Astrocyte (in vitro differentiated cells and primary cell): Measurements from ENCODE around the gene PSME3IP1. TPM values are rescaled to one million over a fixed set of nuclear protein-coding genes. Genes with fewer than 3 reads are reported as not detected.

Experiments
- DNase-seq: peaks from one replicate; pipeline ENCODE4 v3.0.0-alpha.2; 2010; ENCODE audit warnings: low read depth
- FAIRE-seq: peaks from 2 replicates; lab custom pipeline; 2011; peaks lifted over from hg19 to GRCh38; lab: Jason Lieb, UNC
- H2AFZ ChIP-seq: 2 replicates; pipeline ENCODE4 v1.6.0; 2012; ENCODE audit warnings: low read depth, low read length, inconsistent platforms
- H3K27ac ChIP-seq: 2 replicates; pipeline ENCODE4 v1.5.1; 2011; ENCODE audit warnings: low read depth, low read length, inconsistent platforms
- H3K27me3 ChIP-seq: 2 replicates; pipeline ENCODE4 v1.6.0; 2011; ENCODE audit warnings: low read length, inconsistent platforms; ENCODE audit not compliant: insufficient read depth
- H3K36me3 ChIP-seq: 2 replicates; pipeline ENCODE4 v1.5.1; 2011; ENCODE audit warnings: low read length, inconsistent platforms; ENCODE audit not compliant: insufficient read depth
- H3K4me1 ChIP-seq: 2 replicates; pipeline ENCODE4 v1.5.1; 2011; ENCODE audit warnings: low read length, inconsistent platforms; ENCODE audit not compliant: insufficient read depth
- H3K4me2 ChIP-seq: 2 replicates; pipeline ENCODE4 v1.6.0; 2012; ENCODE audit warnings: low read length, inconsistent platforms
- H3K4me3 ChIP-seq: 2 replicates; pipeline ENCODE4 v1.5.1; 2011; ENCODE audit warnings: low read depth, mild to moderate bottlenecking, low read length, inconsistent platforms; ENCODE audit not compliant: insufficient read depth
- H3K79me2 ChIP-seq: 2 replicates; pipeline ENCODE4 v1.6.0; 2012; ENCODE audit warnings: mild to moderate bottlenecking, low read length, inconsistent platforms; ENCODE audit not compliant: insufficient read depth
- H3K9ac ChIP-seq: 2 replicates; pipeline ENCODE4 v1.6.0; 2012; ENCODE audit warnings: mild to moderate bottlenecking, low read length, inconsistent platforms
- H3K9me3 ChIP-seq: 2 replicates; pipeline ENCODE4 v1.5.1; 2012; ENCODE audit warnings: low read depth, mild to moderate bottlenecking, low read length, inconsistent platforms; ENCODE audit not compliant: insufficient read depth
- H4K20me1 ChIP-seq: 2 replicates; pipeline ENCODE4 v1.6.0; 2012; ENCODE audit warnings: low read length, inconsistent platforms; ENCODE audit not compliant: insufficient read depth
- H3K27ac Mint-ChIP-seq: one replicate; pipeline ENCODE4 v1.8.0; 2021; ENCODE audit warnings: mild to moderate bottlenecking, mixed read lengths; ENCODE audit not compliant: unreplicated experiment
- H3K27me3 Mint-ChIP-seq: one replicate; pipeline ENCODE4 v1.8.0; 2021; ENCODE audit warnings: low read depth, mixed read lengths; ENCODE audit not compliant: unreplicated experiment
- H3K36me3 Mint-ChIP-seq: one replicate; pipeline ENCODE4 v1.8.0; 2021; ENCODE audit warnings: low read depth, mixed read lengths; ENCODE audit not compliant: unreplicated experiment
- H3K4me1 Mint-ChIP-seq: one replicate; pipeline ENCODE4 v1.8.0; 2021; ENCODE audit warnings: low read depth, mixed read lengths; ENCODE audit not compliant: unreplicated experiment
- H3K4me3 Mint-ChIP-seq: one replicate; pipeline ENCODE4 v1.8.0; 2021; ENCODE audit warnings: mild to moderate bottlenecking, moderate library complexity, mixed read lengths; ENCODE audit not compliant: unreplicated experiment
- H3K9me3 Mint-ChIP-seq: one replicate; pipeline ENCODE4 v1.8.0; 2021; ENCODE audit warnings: mild to moderate bottlenecking, mixed read lengths; ENCODE audit not compliant: unreplicated experiment
- CTCF ChIP-seq: IDR thresholded peaks from 2 replicates; pipeline ENCODE4 v1.5.1; 2011; ENCODE audit warnings: low read depth, mild to moderate bottlenecking, inconsistent platforms, low read length, moderate library complexity; ENCODE audit not compliant: insufficient read depth
- EZH2 ChIP-seq: IDR thresholded peaks from 2 replicates; pipeline ENCODE4 v1.6.1; 2012; ENCODE audit warnings: mild to moderate bottlenecking, low read length, inconsistent platforms; ENCODE audit not compliant: insufficient read depth
- total RNA-seq: library from RNA; stranded (reverse); gene quantifications from 2 replicates; pipeline ENCODE4 v1.2.1, GENCODE V29; 2021

The PSME3IP1 gene
- total RNA-seq, 1 donor from 2014 or later = 78.8 TPM

GRCh38 chr16:57118461-57119084, 67.3 kb downstream of the PSME3IP1 start:
- peaks cover 13% of the 10 kb centered on the region for H3K36me3 Mint-ChIP-seq
- Histone ChIP-seq H3K79me2 (no peaks in the 10 kb centered on the region), H3K4me2 (no peak overlapping the region), H3K27me3 (no peaks in the 10 kb centered on the region), H2AFZ (no peak overlapping the region), H3K9ac (no peak overlapping the region), H3K36me3 (no peaks in the 10 kb centered on the region), H3K4me3 (no peak overlapping the region), H3K4me1 (peaks cover 15% of the 10 kb centered on the region), H3K9me3 (no peaks in the 10 kb centered on the region), H3K27ac (no peak overlapping the region), H4K20me1 (peaks cover 9% of the 10 kb centered on the region)
- H3K4me3 Mint-ChIP-seq = no peak overlapping the region
- DNase-seq (no peak), FAIRE-seq (no peak)
- peaks cover 7% of the 10 kb centered on the region for H3K4me1 Mint-ChIP-seq
- H3K9me3 Mint-ChIP-seq = no peaks in the 10 kb centered on the region
- TF ChIP-seq EZH2 (no peak), CTCF (no peak)
- no peak overlapping the region for H3K27ac Mint-ChIP-seq
- H3K27me3 Mint-ChIP-seq = no peaks in the 10 kb centered on the region

- FAIRE-seq (no peak), DNase-seq (peak; percentile 39)
- Mint-ChIP-seq H3K27ac (peak overlapping the region; percentile 51), H3K36me3 (peaks cover 8% of the 10 kb centered on the region), H3K27me3 (no peaks in the 10 kb centered on the region), H3K4me1 (peaks cover 10% of the 10 kb centered on the region), H3K4me3 (no peak overlapping the region), H3K9me3 (no peaks in the 10 kb centered on the region)
- H4K20me1 ChIP-seq = peaks cover 9% of the 10 kb centered on the region
- no peaks in the 10 kb centered on the region for H3K9me3 ChIP-seq
- no peak overlapping the region for H3K4me3 ChIP-seq
- no peaks in the 10 kb centered on the region for H3K27me3 ChIP-seq
- no peaks in the 10 kb centered on the region for H3K79me2 ChIP-seq
- peaks cover 22% of the 10 kb centered on the region for H3K4me1 ChIP-seq
- peak overlapping the region; percentile 29 for H2AFZ ChIP-seq
- H3K27ac ChIP-seq = peak overlapping the region; percentile 7
- H3K9ac ChIP-seq = peak overlapping the region; percentile 16
- TF ChIP-seq CTCF (no peak), EZH2 (no peak)
- H3K4me2 ChIP-seq = peak overlapping the region; percentile 44
- H3K36me3 ChIP-seq = no peaks in the 10 kb centered on the region
Measured at GRCh38 chr16:57115514-57116182, 70.2 kb downstream of the PSME3IP1 start.

GRCh38 chr16:57115168-57115513, 70.7 kb downstream of the PSME3IP1 start:
- H3K9me3 Mint-ChIP-seq = no peaks in the 10 kb centered on the region
- Histone ChIP-seq H2AFZ (no peak overlapping the region), H3K27ac (no peak overlapping the region), H3K4me1 (peaks cover 22% of the 10 kb centered on the region), H3K9me3 (no peaks in the 10 kb centered on the region), H3K4me3 (no peak overlapping the region), H3K36me3 (no peaks in the 10 kb centered on the region), H3K9ac (no peak overlapping the region), H3K27me3 (no peaks in the 10 kb centered on the region), H4K20me1 (peaks cover 9% of the 10 kb centered on the region), H3K79me2 (no peaks in the 10 kb centered on the region), H3K4me2 (peak overlapping the region; percentile 44)
- TF ChIP-seq EZH2 (no peak), CTCF (no peak)
- no peaks in the 10 kb centered on the region for H3K27me3 Mint-ChIP-seq
- no peak overlapping the region for H3K4me3 Mint-ChIP-seq
- DNase-seq = no peak
- FAIRE-seq = no peak
- H3K36me3 Mint-ChIP-seq = peaks cover 8% of the 10 kb centered on the region
- H3K4me1 Mint-ChIP-seq = peaks cover 10% of the 10 kb centered on the region
- no peak overlapping the region for H3K27ac Mint-ChIP-seq
